ENCODE results near the gene IFNG.
A peak's percentile ranks its signal among the peaks of the same experiment; 100 is the strongest.

The IFNG gene

GRCh38 chr12:68163560-68164081, 4.1 kb upstream of the IFNG start:
- no peak for DNase-seq

GRCh38 chr12:68162374-68162773, 2.8 kb upstream of the IFNG start:
- DNase-seq, result no peak

DNA sequence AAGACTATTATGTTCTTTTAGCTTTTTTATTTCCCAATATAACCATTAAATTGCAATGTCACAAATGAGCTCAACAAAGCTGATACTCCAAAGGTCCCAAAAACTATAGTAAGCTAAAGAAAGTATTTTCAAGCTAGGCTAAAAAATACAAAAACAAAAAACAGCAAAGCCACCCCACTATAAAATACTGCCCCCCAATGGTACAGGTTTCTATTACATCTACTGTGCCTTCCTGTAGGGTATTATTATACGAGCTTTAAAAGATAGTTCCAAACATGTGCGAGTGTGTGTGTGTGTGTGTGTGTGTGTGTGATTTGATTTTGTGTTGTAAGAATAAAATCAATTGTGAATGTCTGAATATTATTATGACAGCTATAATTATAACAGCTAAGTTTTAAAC, 1.1 kb downstream of the IFNG start:
- DNase-seq, result no peak

GRCh38 chr12:68157380-68157779, 2.2 kb downstream of the IFNG start:
- no peak for DNase-seq

DNA sequence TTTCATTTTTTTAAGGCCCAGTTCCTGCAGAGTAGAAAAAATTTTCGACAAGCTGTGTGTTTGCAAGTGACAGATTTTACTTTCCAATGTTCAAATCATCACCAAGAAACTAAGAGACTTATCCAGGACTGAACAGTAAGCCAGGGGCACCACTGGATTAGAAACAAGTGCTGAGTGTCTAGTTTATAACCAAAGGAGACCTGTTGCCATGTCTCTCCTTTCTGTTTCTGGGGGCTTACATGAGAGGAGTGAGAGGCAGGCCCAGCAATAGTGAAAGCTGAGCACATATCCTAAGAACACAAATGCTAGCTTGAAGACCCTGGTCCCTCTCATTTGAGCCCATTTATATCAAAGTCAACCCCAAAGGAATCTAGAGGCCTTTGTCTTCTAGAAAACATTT, 2.9 kb downstream of the IFNG start:
- DNase-seq, result no peak

DNA sequence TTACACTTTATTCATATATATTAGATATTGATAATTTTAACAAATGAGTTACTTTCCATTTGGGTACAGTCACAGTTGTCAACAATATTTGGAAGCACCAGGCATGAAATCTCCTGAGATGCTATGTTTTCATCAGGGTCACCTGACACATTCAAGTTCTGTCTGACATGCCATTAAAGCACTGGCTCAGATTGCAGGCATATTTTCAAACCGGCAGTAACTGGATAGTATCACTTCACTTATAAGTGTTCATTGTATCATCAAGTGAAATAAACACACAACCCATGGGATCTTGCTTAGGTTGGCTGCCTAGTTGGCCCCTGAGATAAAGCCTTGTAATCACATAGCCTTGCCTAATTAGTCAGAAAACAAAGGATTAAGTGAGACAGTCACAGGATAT, 4.8 kb downstream of the IFNG start:
- no peak for DNase-seq

GRCh38 chr12:68148261-68148951, 11.1 kb downstream of the IFNG start:
- no peak for DNase-seq

DNA sequence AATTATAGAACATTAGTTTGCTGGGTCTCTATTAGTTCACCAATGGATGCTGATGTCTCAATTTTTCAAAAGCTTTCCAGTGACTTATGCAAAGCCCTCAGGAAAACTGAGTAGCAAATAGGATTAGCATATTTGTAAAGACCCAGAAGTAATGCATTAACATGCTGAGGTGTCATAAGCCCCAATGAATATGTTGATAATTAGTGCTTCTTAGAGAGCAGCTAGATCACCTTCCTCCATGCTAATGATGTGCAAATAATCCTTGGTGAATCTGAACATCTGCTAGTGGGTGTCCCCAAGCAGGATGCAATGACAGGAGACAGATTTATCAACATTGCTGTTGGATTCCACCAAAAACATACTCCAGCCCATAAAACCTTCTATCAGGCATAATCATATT, 19.0 kb downstream of the IFNG start:
- DNase-seq, result no peak

DNA sequence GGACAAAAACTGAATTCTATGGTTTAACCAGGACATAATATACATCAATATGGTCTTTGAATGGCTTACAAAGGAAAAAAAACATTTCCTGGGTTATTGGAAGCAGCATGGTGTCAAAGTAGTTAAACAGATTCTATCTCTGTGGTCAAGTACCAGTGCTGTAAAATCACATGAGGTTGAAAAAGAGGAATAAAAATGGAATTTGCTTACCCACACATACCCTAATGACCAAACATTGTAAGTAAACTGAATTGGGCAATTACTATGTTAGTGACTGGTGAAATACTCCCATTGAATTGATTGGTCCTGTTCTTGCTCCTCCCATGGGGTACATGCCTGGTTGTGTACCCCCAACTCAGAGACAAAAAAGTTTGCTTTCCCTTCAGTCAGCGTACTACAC, 19.6 kb downstream of the IFNG start:
- DNase-seq, result no peak

GRCh38 chr12:68139001-68139400, 20.5 kb downstream of the IFNG start:
- DNase-seq, result no peak

DNA sequence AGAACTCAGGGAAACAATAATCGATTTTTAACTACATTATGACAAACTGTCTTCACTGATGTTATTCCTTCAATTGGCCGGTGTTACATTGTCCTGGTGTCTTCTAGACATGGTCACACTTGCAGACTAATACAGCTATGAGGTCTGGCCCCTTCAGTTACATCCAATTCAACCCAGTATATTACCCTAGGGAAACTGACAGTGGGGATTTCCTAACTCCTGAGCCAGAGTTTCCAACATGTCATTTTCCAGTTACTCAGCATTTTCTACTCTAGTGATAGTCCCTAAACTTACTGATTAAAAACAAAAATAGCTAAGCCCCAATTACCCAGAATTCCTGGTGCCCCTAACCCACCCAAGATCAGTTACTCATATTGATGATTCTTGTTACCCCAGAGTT, 21.1 kb downstream of the IFNG start:
- no peak for DNase-seq

DNA sequence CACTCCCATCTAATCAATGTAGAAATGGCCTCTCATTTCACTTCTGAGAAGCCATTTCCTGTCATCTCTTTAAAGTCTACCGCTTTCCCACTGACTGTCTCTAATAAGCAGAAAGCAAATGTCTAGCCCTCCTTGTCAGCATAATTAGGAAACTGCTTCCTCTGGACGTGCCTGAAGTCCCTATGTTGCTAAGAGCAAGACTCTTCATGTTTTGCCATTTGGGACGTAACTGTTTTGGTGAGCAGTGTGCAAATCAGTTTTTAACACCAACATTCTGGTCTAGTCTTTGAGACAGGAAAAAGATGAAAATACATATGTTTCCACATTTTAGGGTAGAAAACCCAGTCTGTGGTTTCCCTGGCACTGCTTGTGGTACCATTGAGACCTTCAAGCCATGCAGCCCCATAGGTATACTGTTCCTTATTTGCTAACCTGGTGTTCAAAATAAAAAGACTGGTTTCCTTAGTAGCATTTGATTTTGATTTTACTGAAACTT, 22.2 kb downstream of the IFNG start:
- no peak for DNase-seq

- no peak for DNase-seq
These were observed 24.0 kb downstream of the IFNG start for GRCh38 chr12:68135520-68135919.

DNA sequence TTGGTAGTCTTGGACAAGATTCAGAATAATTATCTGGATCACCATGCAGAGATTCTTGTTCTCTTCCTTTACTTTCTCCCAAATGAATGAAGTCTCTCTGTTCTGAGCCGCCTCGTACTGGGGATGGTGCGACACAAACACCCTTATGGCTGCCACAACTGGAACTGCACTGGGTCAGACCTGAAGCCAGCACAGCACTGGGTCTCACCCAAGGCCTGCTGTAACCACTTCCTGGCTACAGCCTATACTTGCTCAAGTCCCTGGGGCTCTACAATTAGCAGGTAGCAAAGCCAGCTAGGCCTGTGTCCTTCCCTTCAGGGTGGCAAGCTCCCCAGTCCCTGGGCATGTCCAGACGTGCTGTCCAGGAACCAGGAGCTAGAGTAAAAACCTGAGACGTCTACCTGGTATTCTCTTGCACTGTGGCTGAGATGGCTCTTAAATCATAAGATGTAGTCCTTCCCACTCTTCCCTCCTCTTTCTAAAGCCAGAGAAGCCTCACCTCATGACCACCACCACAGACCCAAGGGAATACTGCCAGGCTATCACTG, 27.6 kb downstream of the IFNG start:
- no peak for DNase-seq

GRCh38 chr12:68129979-68130378, 29.6 kb downstream of the IFNG start:
- no peak for DNase-seq

DNA sequence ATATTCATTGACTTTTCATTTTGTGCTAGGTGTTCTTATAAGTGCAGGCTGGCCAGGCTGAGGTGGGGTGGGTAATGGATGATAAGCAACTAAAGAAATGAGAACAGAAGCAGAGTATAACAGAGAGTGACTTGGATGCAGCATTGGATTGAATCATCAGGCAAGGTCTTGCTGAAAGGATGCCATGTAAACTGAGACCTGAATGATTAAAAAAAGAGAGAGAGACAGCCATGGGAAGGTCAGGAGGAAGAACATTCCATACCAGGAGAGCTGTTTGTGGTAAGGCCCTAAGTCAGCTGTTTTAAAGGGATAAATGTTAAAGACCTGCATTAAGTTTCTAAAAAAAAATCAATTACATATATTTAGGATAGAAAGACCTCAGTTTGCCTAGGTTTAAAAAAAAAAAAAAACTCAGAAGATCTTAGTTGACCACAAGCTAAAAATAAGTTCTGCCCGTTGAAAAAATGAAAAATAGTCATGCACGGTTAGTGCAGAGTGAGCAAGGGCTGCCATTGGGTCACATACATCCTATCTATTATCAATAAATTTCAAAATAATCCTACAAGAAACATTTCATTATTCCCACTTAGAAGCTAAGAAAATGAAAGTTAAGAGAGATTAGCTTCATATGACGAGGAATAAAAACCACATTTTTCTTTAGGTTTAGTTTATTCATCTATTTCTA, 37.2 kb downstream of the IFNG start:
- DNase-seq, result no peak

GRCh38 chr12:68121143-68121542, 38.4 kb downstream of the IFNG start:
- DNase-seq, result no peak

GRCh38 chr12:68119724-68120211, 39.8 kb downstream of the IFNG start:
- DNase-seq, result peak; percentile 46

GRCh38 chr12:68119250-68119649, 40.3 kb downstream of the IFNG start:
- no peak for DNase-seq

- no peak for DNase-seq
These were observed 41.3 kb downstream of the IFNG start for GRCh38 chr12:68118096-68118755.

DNA sequence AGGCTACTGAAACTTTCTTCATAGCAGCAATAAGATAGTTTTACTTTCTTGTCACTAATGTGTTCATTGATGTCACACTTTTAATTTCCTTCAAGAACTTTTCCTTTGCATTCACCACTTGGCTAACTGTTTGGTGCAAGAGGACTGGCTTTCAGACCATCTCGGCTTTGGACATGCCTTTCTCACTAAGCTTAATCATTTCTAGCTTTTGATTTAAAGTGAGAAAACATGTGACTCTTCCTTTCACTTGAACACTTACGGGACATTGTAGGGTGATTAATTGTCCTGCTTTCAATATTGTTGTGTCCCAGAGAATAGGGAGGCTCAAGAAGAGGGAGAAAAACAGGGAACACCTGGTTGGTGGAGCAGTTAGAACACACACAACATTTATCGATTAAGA, 41.9 kb downstream of the IFNG start:
- no peak for DNase-seq

DNA sequence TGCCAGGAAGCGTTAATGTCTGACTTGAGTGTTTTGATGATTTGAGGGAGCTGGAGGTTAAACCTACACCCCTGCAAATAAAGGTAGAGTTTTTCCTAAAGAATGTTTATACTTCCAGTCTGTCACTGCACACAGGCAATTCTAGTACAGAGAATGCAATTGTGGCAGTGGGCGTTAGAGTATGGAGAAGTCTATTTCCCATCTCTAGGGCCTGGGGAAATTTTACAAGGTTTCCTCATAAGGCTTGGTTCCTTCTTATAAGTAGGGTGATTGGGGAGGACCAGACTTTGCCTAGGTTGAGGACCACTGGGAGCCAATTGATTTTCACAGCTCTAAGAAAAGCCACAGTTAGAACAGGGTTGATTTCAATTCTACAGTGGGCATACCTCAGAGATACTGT, 44.3 kb downstream of the IFNG start:
- no peak for DNase-seq

DNA sequence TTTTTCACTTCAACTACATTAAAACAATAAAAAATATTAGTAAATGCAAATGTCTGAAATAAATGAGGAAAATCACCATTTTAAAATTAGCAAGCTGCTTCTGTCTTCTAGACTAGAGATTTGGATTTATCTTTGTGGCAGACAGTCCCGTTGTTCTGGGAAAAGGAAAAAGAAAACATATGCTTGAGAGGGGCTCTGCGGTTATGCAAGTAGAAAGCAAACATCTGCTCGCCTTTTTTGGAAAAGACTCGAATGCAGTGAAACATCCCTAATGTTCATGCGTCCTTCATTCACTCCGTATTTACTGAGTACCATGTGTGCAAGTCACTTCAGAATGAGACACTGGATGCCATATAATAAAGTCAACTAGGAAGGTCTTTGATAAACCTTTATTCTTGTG, 44.9 kb downstream of the IFNG start:
- no peak for DNase-seq
